ENCODE results near the gene CNTNAP2. TPM values are rescaled to one million over a fixed set of nuclear protein-coding genes. Genes with fewer than 3 reads are reported as not detected.

CNTNAP2 gene
- total and polyA plus RNA-seq, 2 of the 13 experiments (the other 11 are each of a cell fraction or from before 2014, with no cell fraction given), result 0.40 to 0.42 TPM

GRCh38 chr7:147394329-147394728 lies 1277.7 kb downstream of the CNTNAP2 start:
- H3K27ac ChIP-seq (ENCODE audit: extremely low read length, insufficient read depth, low read length), result no peak overlapping the region
- H2AFZ ChIP-seq (ENCODE audit: low read length), result no peak overlapping the region
- no peaks in the 10 kb centered on the region for H4K20me1 ChIP-seq (ENCODE audit: insufficient read depth, low read length)
- no peak for TF ChIP-seq ZNF576 (CRISPR knock-in tag; IDR thresholded peaks at IDR 0.05)
- TF ChIP-seq SPEN (CRISPR knock-in tag; IDR thresholded peaks at IDR 0.05; ENCODE audit: low read depth), result no peak
- TF ChIP-seq ELF3 (CRISPR knock-in tag; IDR thresholded peaks at IDR 0.05), result no peak
- TF ChIP-seq ZNF512 (CRISPR knock-in tag; IDR thresholded peaks at IDR 0.05), result no peak
- no peak for TF ChIP-seq ZFP41 (CRISPR knock-in tag; IDR thresholded peaks at IDR 0.05; ENCODE audit: borderline replicate concordance)
- TF ChIP-seq TEF (CRISPR knock-in tag; IDR thresholded peaks at IDR 0.05), result no peak
- no peak for TF ChIP-seq ZNF234 (CRISPR knock-in tag; conservative IDR thresholded peaks at IDR 0.05)
- TF ChIP-seq ZNF329 (CRISPR knock-in tag; IDR thresholded peaks at IDR 0.05; ENCODE audit: low read depth), result no peak
- TF ChIP-seq XRCC5 (optimal IDR thresholded peaks at IDR 0.05; ENCODE audit: low read length), result no peak
- no peak for TF ChIP-seq POGK (CRISPR knock-in tag; conservative IDR thresholded peaks at IDR 0.05)
- no peak for TF ChIP-seq CEBPG (CRISPR knock-in tag; IDR thresholded peaks at IDR 0.05)
- no peak for TF ChIP-seq FOXJ3 (CRISPR knock-in tag; IDR thresholded peaks at IDR 0.05; ENCODE audit: borderline replicate concordance)
- no peak for TF ChIP-seq ZNF296 (CRISPR knock-in tag; conservative IDR thresholded peaks at IDR 0.05)
- TF ChIP-seq ZNF253 (CRISPR knock-in tag; IDR thresholded peaks at IDR 0.05; ENCODE audit: borderline replicate concordance), result no peak
- TF ChIP-seq MAFF (IDR thresholded peaks at IDR 0.05; ENCODE audit: low read depth, low read length), result peak; percentile 65
- TF ChIP-seq ZNF687 (CRISPR knock-in tag; IDR thresholded peaks at IDR 0.05), result no peak
- no peak for TF ChIP-seq ETV5 (CRISPR knock-in tag; IDR thresholded peaks at IDR 0.05; ENCODE audit: borderline replicate concordance)
- peak in 1 of 2 experiments; percentile 69; a peak in 3 of 4 replicates for TF ChIP-seq MAFK (conservative IDR thresholded peaks at IDR 0.05 in 1 of 2, IDR thresholded peaks at IDR 0.05 in 1 of 2; ENCODE audit: low read length in 2 of 2)
- no peaks in the 10 kb centered on the region for H3K36me3 ChIP-seq (replicated peaks in 1 of 2; ENCODE audit: control insufficient read depth in 1 of 2, insufficient read depth in 2 of 2, low read length in 2 of 2)
- H3K4me1 ChIP-seq (ENCODE audit: insufficient read depth, low read length), result no peaks in the 10 kb centered on the region
- no peaks in the 10 kb centered on the region for H3K79me2 ChIP-seq (ENCODE audit: insufficient read depth, low read length)
- CTCF ChIA-PET (ENCODE audit: low intra/inter-chr PET ratio, low total read pairs), result no interaction called here
- no TSS peak for BruUV-seq (replicated peaks)
- no peak overlapping the region for H3K4me2 ChIP-seq (ENCODE audit: low read depth, low read length)
- no peak for DNase-seq (ENCODE audit: low spot score)
- ATAC-seq, result no peak
- peaks cover 76% of the 10 kb centered on the region for H3K9me3 ChIP-seq (ENCODE audit: low read length)
- no peak overlapping the region for H3K4me3 ChIP-seq (replicated peaks in 1 of 3; ENCODE audit: insufficient read depth in 1 of 3, low read depth in 2 of 3, low read length in 3 of 3)
- H3K27me3 ChIP-seq (ENCODE audit: control insufficient read depth in 1 of 2, insufficient read depth in 2 of 2, low read length in 2 of 2), result no peaks in the 10 kb centered on the region
- no peak for FAIRE-seq
- POLR2A ChIA-PET, result no interaction called here
- H3K9ac ChIP-seq (ENCODE audit: insufficient read depth, low read depth, low read length), result no peak overlapping the region
- intact Hi-C loops (cut with micrococcal nuclease; ENCODE audit: unreplicated experiment), result no loop called here
- in situ Hi-C loops (cut with HindIII; ENCODE audit: extremely low pct_ligation_motif_present, low pct_unique_long_range_greater_than_20kb), result no loop called here
